Limb (tissue), 2 donors: ENCODE results near the gene RNF181.
"Not testable (repeated sequence)": the region's sequence is repeated elsewhere in the genome, so short reads cannot be mapped to it uniquely, and the experiment has no call there.

Experiments
- DNase-seq, 2 donors: peaks; one replicate each; pipeline ENCODE4 v3.0.0-alpha.2; 2016; ENCODE audit errors: extremely low spot score in 2 of 2

RNF181 gene

DNA sequence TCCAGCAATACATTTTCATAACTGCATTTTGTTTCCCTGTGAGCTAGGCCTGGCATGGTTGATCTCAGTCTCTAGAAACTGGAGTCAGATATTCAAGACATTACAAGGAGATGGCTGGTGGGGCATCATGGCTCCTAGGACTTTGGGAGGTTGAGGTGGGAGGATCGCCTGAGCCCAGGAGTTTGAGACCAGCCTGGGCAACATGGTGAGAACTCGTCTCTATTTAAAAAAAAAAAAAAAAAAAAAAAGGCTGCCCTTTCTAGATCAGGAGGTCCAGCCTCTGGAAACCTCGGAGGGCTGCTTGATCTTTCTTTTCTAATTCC is 18.5 kb upstream of the RNF181 start:
- DNase-seq = no peak

DNA sequence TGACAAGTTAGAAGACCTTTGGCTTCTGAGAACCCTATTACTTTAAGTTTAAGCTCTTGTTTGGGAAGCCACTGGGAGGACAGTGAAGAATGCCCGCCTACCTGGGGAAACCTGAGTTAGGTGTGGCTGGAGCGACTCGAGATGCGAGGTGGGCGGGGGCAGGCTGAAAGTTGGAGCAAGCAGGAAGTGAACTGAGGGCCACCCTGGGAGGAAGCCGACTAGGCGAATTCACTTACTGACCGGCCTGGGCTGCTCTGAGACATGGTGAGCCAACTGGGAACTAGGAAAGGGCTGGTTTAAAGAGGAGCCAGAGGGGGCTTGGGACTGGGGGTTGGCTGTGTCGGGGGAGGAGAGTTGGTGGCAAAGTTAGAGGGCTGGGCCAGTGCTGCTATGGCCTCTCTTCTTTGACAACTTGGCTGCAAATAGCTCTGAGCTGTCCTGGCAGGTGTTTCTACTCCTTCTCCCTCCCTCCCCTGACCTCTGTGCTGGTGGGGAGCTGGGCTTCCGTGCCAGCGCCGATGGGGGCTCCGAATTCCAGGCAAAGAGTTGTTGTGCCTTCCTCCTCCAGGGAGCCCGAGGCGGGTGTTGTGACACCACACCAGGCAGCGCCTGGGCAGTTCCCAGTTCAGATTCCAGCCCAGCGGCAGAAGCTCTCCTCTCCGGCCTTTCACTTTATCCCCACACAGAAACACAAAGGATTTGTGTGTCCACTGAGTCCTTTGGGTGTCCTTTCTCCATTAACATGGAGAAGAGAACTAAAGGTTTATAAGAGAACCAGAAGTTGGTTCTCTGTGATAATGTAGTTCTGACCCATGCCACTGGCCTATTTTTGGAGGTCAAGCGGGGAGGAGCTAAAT is 17.9 kb upstream of the RNF181 start, which contains the start of gene VAMP8:
VAMP8 (plus strand) TSS at position 201 of the 857 bp plus-strand sequence; CDS start at position 262, 61 bp downstream.
- DNase-seq = no peak

DNA sequence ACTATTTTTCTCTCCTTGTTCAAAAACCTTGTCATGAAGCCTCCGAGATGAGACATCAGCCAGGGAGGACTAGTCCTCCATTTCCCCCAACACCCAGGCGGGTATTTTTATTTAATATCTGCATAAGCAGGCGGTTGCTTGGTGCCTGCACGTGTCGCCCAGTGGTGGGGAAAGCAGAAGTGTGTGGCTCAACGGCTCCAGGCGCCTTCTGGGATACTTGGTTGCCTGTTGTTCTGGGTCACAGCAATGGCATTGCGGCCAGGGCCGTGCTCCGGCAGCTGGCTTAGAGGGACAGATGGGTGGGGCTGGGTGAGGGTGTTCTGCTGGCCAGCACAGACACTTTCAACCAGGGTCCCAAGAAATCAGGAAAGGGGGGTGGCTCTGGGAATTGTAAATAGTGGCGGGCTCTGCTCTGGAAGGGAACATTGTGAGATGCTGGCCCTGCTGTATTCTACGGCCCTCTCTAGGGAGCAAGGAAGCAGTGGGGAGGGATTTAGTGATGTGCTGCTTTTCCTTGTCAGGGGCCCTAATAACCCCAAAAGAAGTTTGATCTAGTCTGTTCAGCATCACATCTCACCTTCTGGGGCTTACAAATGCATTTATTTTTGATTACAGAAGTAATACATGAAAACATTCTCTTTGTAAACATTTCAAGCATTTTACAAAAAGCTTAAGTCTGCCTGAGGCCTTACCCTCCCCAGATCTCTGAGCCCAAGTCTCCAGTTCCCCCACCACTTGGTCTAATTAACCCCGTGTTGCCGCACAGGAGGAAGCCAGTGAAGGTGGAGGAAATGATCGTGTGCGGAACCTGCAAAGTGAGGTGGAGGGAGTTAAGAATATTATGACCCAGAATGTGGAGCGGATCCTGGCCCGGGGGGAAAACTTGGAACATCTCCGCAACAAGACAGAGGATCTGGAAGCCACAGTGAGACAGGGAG is 17.0 kb upstream of the RNF181 start:
- no peak for DNase-seq

DNA sequence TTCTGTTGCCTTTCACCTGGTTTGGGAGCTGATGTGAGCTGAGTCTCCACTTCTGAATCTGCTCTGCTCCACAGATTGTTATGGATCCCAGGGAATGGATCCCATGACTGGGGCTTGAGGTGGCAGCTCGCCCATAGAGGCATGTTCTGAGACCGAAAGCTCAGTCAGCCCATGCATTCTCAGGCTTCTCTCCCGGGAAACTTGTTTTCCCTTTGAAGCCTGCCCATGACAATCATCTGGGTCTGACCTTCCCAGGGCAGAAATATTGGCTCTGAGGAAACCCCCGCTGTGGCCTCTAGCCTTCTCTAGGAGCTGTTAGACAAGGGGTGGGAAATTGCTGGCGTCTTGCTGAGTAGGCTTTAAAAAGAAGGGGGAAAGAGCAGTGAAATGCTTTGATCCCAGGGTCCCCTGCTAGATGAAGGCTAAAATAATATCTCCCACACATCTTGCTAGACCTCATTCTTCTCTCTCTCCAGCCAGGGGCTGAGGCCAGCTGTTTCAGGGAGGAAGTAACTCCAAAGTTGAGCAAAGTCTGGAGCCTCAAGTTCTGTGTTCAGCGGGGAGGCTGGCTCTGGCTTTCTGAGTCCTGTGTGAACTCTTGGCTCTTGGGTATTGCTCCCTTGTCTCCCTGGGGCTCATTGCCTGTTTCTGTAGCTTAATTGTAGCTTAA is 16.1 kb upstream of the RNF181 start:
- no peak for DNase-seq

DNA sequence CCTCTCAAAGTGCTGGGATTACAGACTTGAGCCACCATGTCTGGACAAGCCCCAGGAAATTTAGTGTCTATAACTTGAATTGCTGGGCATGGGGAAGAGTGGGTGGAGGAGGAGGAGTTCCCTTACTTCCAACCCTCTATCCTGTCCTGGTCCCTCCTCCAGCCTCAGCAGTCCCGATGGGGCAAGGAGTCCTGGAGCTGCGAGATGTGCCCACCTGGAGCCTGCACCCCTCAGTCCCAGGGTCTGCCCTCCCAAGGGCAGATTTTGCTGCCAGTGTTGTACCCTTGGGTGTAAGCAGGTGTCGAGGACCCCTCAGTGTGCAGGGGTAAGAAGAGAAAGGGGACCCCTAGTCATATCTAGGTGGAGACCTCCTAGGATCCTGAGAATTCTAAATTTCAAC is 15.3 kb upstream of the RNF181 start:
- no peak for DNase-seq

DNA sequence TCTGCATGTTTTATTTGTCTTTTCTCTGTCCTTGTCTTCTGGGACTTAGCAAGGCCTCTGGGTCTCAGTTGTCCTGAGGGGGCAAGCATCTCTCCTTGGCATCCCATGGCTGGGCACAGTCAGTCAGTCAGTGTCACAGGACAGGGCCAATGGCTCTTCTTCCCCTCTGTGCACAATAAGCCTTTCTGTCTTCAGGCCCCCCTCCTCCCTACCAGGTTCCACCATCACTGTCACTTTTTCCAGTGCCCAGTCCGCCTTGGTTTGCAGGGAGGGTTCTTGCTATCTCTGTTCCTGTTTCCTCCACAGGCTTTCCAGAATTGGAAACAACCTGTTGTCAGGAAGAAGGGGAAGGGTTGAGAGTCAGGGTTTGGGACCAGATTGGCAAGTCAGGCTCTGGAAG is 13.1 kb upstream of the RNF181 start:
- DNase-seq = no peak

DNA sequence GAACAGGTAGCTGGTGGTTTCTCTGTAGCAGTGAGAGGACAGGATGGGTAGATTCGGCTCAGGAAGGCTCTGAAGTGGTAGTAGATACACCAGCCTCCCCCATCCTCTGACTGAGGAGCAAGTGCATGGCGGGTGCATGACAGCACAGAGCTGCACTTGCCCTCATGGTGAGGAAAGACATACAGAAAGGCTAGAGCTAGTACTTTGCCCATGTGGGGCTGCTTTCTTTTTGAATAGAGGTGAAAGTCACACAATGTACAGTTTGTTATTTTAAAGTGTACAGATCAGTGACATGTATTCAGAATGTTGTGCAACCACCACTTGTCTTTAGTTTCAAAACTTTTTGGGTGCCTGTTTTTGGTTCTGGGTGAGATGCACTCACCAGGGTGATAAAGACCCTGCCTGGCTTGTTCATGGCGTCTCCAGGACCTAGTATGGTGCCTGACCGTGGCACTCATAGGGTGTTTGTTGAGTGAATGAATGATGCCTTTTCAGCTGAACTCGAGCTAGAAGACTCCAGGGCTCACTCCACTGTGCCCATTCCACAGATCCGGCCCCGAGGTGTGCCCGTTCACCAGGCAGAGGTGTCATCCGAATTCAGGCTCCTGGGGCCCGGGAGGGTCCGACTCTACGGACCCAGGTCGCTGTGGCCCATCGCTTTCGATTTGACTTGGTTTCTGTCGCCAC is 11.7 kb upstream of the RNF181 start:
- no peak for DNase-seq

DNA sequence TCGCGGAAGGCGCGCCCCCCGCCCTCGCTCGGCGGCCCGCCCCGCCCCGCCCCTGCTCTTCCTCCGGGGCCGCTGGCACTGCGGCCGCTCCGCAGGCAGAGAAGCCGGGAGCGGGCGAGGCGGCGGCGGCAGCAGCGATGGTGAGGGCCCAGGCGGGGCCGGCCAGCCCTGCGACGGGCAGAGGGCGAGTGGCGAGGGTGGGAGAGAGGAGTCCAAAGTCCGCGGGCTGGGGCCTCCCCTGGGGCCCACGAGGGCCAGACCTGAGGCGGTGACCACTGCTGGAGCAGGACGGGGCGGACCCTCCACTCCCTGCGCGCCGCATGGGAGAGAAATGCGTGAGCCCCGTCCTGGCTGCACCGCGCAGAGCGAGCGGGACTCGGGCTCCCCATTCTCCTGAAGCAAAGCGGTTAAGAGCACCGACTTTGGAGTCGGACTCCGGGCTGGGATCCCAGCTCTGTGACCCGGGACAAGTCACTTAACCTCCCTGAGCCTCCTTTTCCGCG is 11.1 kb upstream of the RNF181 start, which contains the start of gene VAMP5:
VAMP5 (plus strand) TSS at position 78 of the 503 bp plus-strand sequence; CDS start at position 138, 60 bp downstream.
- no peak for DNase-seq

DNA sequence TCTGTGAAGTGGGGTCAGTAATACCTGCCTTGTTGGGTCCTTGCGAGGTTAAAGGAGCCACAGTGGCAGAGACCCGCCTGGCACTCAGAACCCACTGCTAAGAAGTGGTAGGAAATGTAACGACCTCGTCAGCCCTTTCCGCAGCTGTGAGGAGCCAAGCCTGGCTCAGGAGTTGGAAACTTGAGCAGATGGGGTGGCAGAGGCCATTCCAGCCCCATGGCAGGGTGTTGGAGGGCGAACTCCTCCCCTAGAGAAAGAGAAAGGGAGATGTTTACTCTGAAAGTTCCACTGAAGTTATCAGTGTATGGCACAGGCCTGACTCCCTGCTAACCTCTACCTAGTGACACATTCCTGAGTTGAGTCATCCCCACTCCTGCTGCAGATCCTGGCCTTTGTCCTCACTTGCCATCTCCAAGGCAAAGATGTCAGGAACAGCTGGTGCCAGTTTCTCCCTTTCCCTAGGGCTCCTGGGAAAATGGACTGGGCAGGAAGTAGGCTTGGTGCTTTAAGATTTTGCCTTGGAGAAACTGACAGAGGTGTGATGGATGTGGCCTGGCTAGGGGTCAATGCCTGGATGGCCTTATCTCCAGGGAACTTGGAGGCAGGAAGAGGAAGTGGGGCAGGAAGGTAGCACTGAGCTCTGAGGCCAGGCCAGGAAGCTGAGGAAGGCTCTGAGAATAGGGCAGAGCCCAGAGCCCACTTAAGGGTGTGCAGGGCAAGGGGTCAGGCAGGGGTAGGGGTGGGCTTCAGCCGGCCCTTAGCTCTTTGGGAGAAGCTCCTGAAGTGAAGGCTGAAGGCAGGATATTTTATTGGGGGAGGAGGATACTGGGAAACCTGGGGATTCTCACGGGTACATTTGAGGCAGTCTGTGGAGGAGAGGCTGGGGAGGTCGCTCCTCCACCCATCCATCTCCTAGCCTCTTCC is 10.4 kb upstream of the RNF181 start:
- DNase-seq = no peak

DNA sequence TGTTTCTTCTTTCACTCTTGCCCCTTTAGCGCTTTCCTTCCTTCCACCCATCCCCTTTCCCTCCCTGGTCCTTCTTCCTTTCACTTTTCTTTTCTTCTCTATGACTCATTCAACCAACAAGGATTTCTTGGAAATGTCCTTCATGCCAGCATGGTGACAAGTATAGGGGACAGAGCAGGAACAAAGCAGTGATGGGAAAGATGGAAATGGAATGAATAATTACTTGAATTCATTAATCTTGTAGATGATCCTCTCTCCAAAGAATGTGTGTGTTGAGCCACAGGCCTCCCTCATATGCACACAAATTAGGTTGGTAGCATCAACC is 9.8 kb upstream of the RNF181 start:
- DNase-seq = no peak

DNA sequence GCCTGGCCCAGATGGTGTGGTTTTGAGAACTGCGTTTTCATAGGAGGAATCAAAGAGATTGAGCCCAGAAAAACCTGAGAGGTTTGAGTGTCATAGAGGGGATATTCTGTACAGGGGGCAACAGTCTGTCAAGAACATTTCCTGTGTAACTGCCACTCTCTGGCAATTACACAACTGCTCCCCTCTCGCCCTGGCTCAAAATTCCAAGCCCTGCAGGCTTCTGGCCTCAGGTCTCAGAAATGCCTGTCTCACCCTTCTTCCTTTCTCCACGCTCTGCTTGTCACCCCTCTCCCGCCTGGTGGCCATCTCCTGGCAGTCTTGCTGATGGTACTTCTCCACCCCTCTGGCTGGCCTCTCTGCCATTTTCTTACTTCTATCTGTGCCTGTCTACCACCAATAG is 7.3 kb upstream of the RNF181 start:
- DNase-seq = no peak

DNA sequence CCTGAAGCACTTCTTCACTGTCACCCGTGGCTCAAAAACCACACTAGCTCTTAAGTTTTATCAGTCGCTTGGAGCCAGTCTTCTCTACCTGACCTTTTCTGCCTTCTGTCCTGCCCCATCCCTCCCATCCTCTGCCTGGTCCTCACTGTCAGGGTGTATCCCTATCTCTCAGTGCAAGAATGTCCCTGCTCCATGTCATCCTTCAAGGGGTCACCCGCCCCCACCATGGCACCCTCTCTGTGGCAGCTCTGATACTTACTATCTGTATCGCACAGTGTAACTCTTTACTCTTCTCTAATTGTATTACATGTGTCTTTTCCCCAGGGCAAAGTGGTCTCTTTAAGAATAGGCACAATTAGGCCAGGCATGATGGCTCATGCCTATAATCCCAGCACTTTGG is 6.9 kb upstream of the RNF181 start:
- DNase-seq = no peak

DNA sequence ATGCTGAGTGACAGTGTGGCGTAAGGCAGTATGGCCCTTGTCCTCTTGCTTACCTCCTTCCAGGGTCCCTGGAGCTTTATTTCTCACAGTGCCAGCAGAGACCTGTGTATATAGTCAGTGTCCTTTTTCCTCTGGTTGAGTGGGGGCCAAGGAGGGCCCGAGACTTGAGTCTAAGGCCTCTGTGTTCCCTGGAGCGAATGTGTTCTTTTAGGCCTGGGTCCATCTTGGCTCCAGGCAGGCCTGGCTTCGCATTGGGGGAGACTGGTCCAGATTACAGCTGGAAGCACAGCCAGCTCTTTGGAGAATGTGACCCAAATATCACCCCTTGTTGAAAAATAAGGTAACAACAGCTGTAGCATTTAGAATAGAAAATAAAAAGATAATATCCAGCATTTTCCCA is 6.4 kb upstream of the RNF181 start:
- no peak for DNase-seq

DNA sequence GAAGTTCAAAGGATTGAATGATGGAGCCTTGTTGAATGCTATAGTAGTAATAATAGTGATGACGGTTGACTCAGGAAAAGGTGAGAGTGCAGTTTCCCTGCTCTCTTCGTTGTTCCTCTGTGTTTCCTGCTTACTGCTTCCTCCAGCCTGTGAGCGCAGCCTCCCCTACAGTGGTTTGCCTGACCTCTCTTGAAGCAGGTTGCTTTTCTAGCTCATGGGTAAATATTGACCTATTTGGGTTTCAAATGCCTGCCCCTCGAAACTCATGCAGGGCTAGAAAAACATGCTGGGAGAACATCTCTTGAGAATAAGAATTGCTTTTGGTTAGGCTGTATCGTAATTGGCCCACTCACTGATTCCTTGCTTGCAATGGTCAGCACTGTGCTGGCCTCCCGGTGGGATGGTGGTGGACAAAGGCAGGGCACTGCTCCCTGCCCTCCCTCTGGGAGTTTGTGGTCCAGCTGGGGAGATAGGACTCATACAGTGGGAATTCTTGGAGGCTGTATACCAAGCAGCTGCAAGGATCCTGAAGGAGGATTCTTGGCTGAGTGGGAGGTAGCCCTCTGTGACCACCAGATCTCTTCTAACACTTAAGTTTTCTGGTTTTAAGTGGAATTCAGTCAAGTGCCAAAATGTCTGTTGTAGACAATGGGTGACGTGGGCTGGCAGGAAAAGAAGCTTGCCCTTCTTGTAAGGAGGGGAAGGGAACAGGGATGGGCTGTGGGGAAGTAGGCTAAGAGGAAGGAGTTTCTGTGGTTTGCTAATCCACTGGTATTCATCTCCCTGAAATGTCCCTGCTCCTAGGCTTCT is 5.4 kb upstream of the RNF181 start:
- no peak for DNase-seq

DNA sequence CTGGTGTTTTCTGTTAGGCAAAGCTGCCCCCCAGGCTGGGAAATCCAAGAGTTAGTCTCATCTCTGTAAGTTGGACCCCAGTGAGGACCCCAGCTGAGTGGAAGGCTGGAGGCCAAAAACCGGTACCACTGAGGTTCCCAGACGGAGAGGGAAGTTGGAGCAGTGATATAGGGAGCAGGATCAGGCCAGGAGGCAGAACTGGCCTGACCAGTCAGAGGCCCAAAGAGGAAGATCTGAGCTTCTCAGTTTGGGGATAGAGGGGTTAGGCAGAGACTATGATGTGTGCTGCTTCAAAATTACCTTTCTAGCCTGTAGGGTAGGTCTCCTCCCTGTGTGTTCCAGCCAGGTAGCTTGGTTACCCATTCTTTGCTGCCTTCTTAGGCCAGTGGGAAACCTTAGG is 4.6 kb upstream of the RNF181 start:
- no peak for DNase-seq

DNA sequence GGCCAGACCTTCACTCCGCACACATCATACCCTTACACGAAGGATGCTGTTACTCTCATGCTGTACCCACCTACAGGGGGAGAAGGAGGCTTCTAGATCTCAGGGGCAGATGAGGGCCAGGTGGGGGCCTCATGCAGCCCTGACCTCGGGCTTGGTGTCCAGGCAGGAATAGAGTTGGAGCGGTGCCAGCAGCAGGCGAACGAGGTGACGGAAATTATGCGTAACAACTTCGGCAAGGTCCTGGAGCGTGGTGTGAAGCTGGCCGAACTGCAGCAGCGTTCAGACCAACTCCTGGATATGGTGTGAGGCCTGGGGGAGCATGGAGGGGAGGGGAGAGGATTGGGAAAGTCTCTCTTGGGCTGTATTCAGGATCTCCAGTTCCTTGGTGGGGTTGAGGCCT is 4.0 kb upstream of the RNF181 start:
- DNase-seq = no peak

DNA sequence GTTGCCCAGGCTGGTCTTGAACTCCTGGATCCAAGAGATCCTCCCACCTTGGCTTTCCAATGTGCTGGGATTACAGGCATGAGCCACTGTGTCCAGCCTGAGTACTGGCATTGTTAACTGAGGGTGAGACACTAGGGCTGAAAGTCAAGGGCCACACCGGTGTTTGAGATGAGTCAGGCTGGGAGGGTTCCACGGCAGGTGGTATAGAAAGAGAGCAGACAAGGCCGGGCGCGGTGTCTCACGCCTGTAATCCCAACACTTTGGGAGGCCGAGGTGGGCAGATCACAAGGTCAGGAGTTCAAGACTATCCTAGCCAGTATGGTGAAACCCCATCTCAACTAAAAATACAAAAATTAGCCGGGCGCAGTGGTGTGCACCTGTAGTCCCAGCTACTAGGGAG is 3.2 kb upstream of the RNF181 start:
- not testable (repeated sequence) for DNase-seq

DNA sequence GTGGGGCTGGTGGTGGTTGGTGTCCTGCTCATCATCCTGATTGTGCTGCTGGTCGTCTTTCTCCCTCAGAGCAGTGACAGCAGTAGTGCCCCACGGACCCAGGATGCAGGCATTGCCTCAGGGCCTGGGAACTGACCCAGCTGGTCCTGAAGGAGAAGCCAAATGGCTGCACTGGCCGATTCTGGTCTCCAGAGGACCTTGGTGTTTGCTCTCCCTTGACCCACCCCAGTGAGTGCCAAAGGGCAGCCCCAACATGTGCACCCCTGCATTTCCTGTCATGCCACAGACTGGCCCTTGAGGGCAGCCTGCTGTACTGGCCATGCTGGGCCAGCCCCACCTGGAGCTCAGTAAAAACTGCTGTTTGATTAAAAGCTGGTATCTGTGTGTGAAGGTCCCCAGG is 2.5 kb upstream of the RNF181 start:
- no peak for DNase-seq

DNA sequence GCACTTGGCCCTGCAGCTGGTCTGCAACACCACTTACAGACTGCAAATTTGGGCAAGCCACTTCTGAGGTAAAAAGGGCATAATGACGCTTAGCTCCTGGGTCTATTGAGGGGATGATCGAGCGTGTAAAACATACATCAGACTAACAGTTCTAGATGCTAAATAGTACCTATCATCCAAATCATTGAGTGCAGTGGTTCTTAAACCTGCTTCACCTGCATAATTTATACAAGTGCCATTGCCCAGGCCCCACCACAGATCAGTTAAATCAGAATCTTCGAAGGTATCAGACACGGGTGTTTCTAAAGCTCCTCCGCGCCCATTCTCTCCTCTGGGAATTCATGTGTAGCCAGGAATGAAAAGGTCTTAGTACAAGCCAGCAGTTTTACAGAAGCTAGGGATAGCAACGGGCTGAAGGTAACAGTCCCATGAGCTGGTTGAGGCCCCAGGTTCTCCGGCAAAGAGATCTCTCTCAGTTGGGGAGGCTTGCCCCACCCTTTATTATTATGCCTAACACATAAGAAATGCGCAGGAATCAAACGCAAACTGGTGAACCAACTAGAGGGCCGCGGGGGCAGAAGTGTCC is 737 bp upstream of the RNF181 start:
- no peak for DNase-seq
